ENCODE results near the gene ARRB1.

DNA sequence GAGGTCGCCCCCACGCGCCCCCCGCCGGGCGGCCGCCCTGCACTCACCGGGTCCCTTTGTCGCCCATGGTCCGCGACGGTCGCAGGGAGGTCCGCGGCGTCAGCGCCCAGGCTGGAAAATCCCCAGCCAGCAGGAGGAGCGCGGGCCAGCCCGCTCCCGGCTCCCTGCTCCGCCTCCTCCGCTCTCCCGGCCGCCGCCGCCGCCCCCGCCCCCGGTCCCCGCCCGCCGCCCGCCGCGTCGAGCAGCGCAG is at the start of gene ARRB1:
- TF ChIP-seq GATA3 (IDR thresholded peaks at IDR 0.05; ENCODE audit: low read depth, low read length) (no peak), GATA2 (IDR thresholded peaks at IDR 0.05; ENCODE audit: low read depth, low read length) (no peak)

Measured in SH-SY5Y (cell line).